WTC11 (cell line): Measurements from ENCODE around the gene KIF6. TPM values are rescaled to one million over a fixed set of nuclear protein-coding genes. Genes with fewer than 3 reads are reported as not detected.
"Not testable (repeated sequence)": the region's sequence is repeated elsewhere in the genome, so short reads cannot be mapped to it uniquely, and the experiment has no call there.

Experiments used
- ATAC-seq: fragments of 200-7000 bp; cut with Tn5 transposase; 2 replicates; pipeline ENCODE4 v1.10.0; 2021; ENCODE audit warnings: mild to moderate bottlenecking, moderate library complexity
- CTCF ChIA-PET: fragments of 300-600 bp; sonication (Branson Sonifier 250); formaldehyde crosslinking; loops from one replicate; lab custom pipeline; 2021; ENCODE audit warnings: antibody characterized with exemption; lab: Charles Lee
- POLR2A ChIA-PET: fragments of 350-600 bp; sonication (Branson Sonifier 250); formaldehyde crosslinking; loops from one replicate; lab custom pipeline; 2021; ENCODE audit warnings: antibody characterized with exemption; lab: Charles Lee
- DNase-seq: peaks from one replicate; pipeline ENCODE4 v3.0.0; 2021; ENCODE audit warnings: low spot score
- H3K27ac Mint-ChIP-seq: 2 replicates; pipeline ENCODE4 v1.8.0; 2021; ENCODE audit warnings: mixed read lengths
- H3K27me3 Mint-ChIP-seq: 2 replicates; pipeline ENCODE4 v1.8.0; 2021; ENCODE audit warnings: low read depth, mild to moderate bottlenecking, moderate library complexity, mixed read lengths
- H3K36me3 Mint-ChIP-seq: 2 replicates; pipeline ENCODE4 v1.8.0; 2021; ENCODE audit warnings: mixed read lengths
- H3K4me1 Mint-ChIP-seq: 2 replicates; pipeline ENCODE4 v1.8.0; 2022; ENCODE audit warnings: mixed read lengths
- H3K4me3 Mint-ChIP-seq: 2 replicates; pipeline ENCODE4 v1.8.0; 2021; ENCODE audit warnings: mild to moderate bottlenecking, moderate library complexity, mixed read lengths
- H3K9me3 Mint-ChIP-seq: 2 replicates; pipeline ENCODE4 v1.8.0; 2021; ENCODE audit warnings: mixed read lengths
- ATF3 ChIP-seq: sonication (generic); formaldehyde crosslinking; conservative IDR thresholded peaks from 2 replicates; pipeline ENCODE4 v1.8.1; 2022; ENCODE audit warnings: mild to moderate bottlenecking, missing genetic modification reagents
- ATF6 ChIP-seq: sonication (generic); formaldehyde crosslinking; IDR thresholded peaks from 2 replicates; pipeline ENCODE4 v1.8.1; 2023; ENCODE audit warnings: mild to moderate bottlenecking, missing genetic modification reagents
- CBFB ChIP-seq: sonication (generic); formaldehyde crosslinking; IDR thresholded peaks from 2 replicates; pipeline ENCODE4 v1.8.1; 2022; ENCODE audit warnings: mild to moderate bottlenecking, low read depth, missing genetic modification reagents
- CDX4 ChIP-seq: fragments of 250-450 bp; sonication (Bioruptor Pico); IDR thresholded peaks from 2 replicates; pipeline ENCODE4 v1.9.0; 2021; ENCODE audit warnings: moderate library complexity, mild to moderate bottlenecking, inconsistent platforms, borderline replicate concordance
- CREM ChIP-seq: sonication (generic); formaldehyde crosslinking; IDR thresholded peaks from 2 replicates; pipeline ENCODE4 v1.8.1; 2022; ENCODE audit warnings: mild to moderate bottlenecking, missing genetic modification reagents, moderate library complexity
- IRF1 ChIP-seq: sonication (generic); formaldehyde crosslinking; IDR thresholded peaks from 2 replicates; pipeline ENCODE4 v1.8.0; 2023; ENCODE audit warnings: missing genetic modification reagents
- MXD4 ChIP-seq: fragments of 250-450 bp; sonication (Bioruptor Pico); IDR thresholded peaks from 2 replicates; pipeline ENCODE4 v1.8.0; 2021; ENCODE audit warnings: mild to moderate bottlenecking, moderate library complexity, borderline replicate concordance
- MYBL2 ChIP-seq: sonication (generic); formaldehyde crosslinking; IDR thresholded peaks from 2 replicates; pipeline ENCODE4 v1.8.1; 2023; ENCODE audit warnings: mild to moderate bottlenecking, moderate library complexity, missing genetic modification reagents
- PRDM15 ChIP-seq: sonication (generic); formaldehyde crosslinking; IDR thresholded peaks from 2 replicates; pipeline ENCODE4 v1.8.0; 2022; ENCODE audit warnings: missing genetic modification reagents
- PREB ChIP-seq: sonication (generic); formaldehyde crosslinking; IDR thresholded peaks from 2 replicates; pipeline ENCODE4 v1.8.1; 2022; ENCODE audit warnings: mild to moderate bottlenecking, missing genetic modification reagents, moderate library complexity, borderline replicate concordance
- SMAD4 ChIP-seq: sonication (generic); formaldehyde crosslinking; IDR thresholded peaks from 2 replicates; pipeline ENCODE4 v1.8.0; 2022; ENCODE audit warnings: mild to moderate bottlenecking, missing genetic modification reagents
- STAT6 ChIP-seq: sonication (generic); formaldehyde crosslinking; conservative IDR thresholded peaks from 2 replicates; pipeline ENCODE4 v1.8.1; 2023; ENCODE audit warnings: mild to moderate bottlenecking, low read depth, missing genetic modification reagents, moderate library complexity
- TP53 ChIP-seq: sonication (generic); formaldehyde crosslinking; IDR thresholded peaks from 2 replicates; pipeline ENCODE4 v1.8.1; 2023; ENCODE audit warnings: mild to moderate bottlenecking, missing genetic modification reagents
- USF2 ChIP-seq: sonication (generic); formaldehyde crosslinking; IDR thresholded peaks from 2 replicates; pipeline ENCODE4 v1.8.1; 2023; ENCODE audit warnings: mild to moderate bottlenecking, missing genetic modification reagents, moderate library complexity
- ZNF219 ChIP-seq: sonication (generic); formaldehyde crosslinking; IDR thresholded peaks from 2 replicates; pipeline ENCODE4 v1.8.0; 2023; ENCODE audit warnings: missing genetic modification reagents, mild to moderate bottlenecking, borderline replicate concordance
- ZNF232 ChIP-seq: sonication (generic); formaldehyde crosslinking; IDR thresholded peaks from 2 replicates; pipeline ENCODE4 v1.8.0; 2022; ENCODE audit warnings: mild to moderate bottlenecking, missing genetic modification reagents
- ZNF263 ChIP-seq: sonication (generic); formaldehyde crosslinking; IDR thresholded peaks from 2 replicates; pipeline ENCODE4 v1.8.1; 2022; ENCODE audit warnings: low read depth, mild to moderate bottlenecking, moderate library complexity, missing genetic modification reagents
- ZNF425 ChIP-seq: fragments of 250-450 bp; sonication (Bioruptor Pico); conservative IDR thresholded peaks from 2 replicates; pipeline ENCODE4 v1.9.0; 2021; ENCODE audit warnings: mild to moderate bottlenecking
- total RNA-seq: library from RNA; stranded (reverse); gene quantifications from 3 replicates; pipeline ENCODE4 v1.2.3, GENCODE V29; 2021

The KIF6 gene
- total RNA-seq, 1 experiment from 2014 or later = 0.57 TPM

GRCh38 chr6:39681674-39682121 is 43.5 kb downstream of the KIF6 start (continued):
- TF ChIP-seq PREB (CRISPR knock-in tag) (no peak), ATF6 (no peak), ZNF232 (no peak), TP53 (no peak), PRDM15 (CRISPR knock-in tag) (no peak), ATF3 (CRISPR knock-in tag) (no peak), ZNF219 (no peak), SMAD4 (CRISPR knock-in tag) (no peak), MYBL2 (CRISPR knock-in tag) (no peak)

GRCh38 chr6:39678914-39679313 is 46.3 kb downstream of the KIF6 start:
- peaks cover 15% of the 10 kb centered on the region for H3K9me3 Mint-ChIP-seq
- no peaks in the 10 kb centered on the region for H3K36me3 Mint-ChIP-seq
- no peaks in the 10 kb centered on the region for H3K27me3 Mint-ChIP-seq
- no peak overlapping the region for H3K27ac Mint-ChIP-seq
- DNase-seq (no peak), ATAC-seq (no peak)
- POLR2A ChIA-PET = no interaction called here
- H3K4me1 Mint-ChIP-seq = no peaks in the 10 kb centered on the region
- TF ChIP-seq MXD4 (CRISPR knock-in tag) (no peak), CREM (no peak), STAT6 (CRISPR knock-in tag) (no peak), USF2 (no peak), CDX4 (CRISPR knock-in tag) (no peak), TP53 (no peak), ZNF263 (no peak), ZNF425 (CRISPR knock-in tag) (no peak), ZNF232 (no peak), CBFB (CRISPR knock-in tag) (no peak), IRF1 (CRISPR knock-in tag) (no peak)
- CTCF ChIA-PET = no interaction called here
- no peak overlapping the region for H3K4me3 Mint-ChIP-seq

GRCh38 chr6:39677318-39677717 is 47.9 kb downstream of the KIF6 start:
- H3K4me3 Mint-ChIP-seq, H3K4me1 Mint-ChIP-seq, ATAC-seq, POLR2A ChIA-PET, CTCF ChIA-PET, H3K27ac Mint-ChIP-seq, H3K27me3 Mint-ChIP-seq, DNase-seq: not testable (repeated sequence)
- peaks cover 14% of the 10 kb centered on the region for H3K36me3 Mint-ChIP-seq
- H3K9me3 Mint-ChIP-seq = peaks cover 30% of the 10 kb centered on the region
